GM12891 (cell line): ENCODE measurements around the gene ATP10D.

Source experiments
- POLR2A ChIP-seq: IDR thresholded peaks from 2 replicates; pipeline ENCODE4 v1.6.1; 2011; ENCODE audit warnings: low read depth, low read length, control low read depth
- POLR2AphosphoS5 ChIP-seq: IDR thresholded peaks from 2 replicates; pipeline ENCODE4 v1.6.1; 2011; ENCODE audit warnings: low read depth, low read length, control low read depth
- TAF1 ChIP-seq: IDR thresholded peaks from 2 replicates; pipeline ENCODE4 v1.6.1; 2011; ENCODE audit warnings: low read depth, low read length, control low read depth

DNA sequence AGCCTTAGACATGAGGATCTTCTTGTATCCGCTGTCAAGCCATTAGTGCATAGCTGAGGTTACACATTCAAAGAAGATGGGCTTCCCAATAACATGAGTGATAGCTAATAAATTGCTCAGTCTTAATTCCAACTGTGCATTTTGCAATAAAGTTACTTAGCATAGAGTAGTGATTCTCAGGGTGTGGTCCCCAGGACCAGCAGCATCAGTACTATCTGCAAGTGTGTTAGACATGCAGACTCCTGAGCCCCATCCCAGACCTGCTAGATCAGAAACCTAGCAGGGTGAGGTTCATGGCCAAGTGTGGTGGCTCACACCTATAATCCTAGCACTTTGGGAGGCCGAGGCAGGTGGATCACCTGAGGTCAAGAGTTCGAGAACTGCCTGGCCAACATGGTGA is 20.1 kb downstream of the ATP10D start:
- TF ChIP-seq POLR2A (no peak), TAF1 (no peak), POLR2AphosphoS5 (no peak)
